ENCODE data around the gene PLOD2.

PLOD2 gene

DNA sequence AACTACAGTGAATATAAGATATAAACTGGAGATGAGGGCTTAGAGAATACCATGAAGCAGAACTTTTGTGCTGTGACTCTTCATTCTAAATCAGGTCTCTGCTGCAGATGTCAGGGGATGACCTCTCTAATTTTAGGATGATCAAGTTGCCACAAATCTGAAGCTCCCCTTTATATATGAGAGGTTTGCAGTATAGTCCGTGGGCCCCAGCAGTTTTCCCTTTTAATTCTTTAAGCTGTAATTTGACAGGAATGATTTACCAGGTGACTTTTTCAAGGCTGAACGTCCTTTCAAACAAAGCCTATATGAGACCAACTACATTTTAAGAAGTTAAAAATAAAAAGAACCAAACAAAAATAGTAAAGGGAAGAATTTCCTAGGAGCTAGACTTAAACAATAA is 4.9 kb upstream of the PLOD2 start:
- DNase-seq = no peak

DNA sequence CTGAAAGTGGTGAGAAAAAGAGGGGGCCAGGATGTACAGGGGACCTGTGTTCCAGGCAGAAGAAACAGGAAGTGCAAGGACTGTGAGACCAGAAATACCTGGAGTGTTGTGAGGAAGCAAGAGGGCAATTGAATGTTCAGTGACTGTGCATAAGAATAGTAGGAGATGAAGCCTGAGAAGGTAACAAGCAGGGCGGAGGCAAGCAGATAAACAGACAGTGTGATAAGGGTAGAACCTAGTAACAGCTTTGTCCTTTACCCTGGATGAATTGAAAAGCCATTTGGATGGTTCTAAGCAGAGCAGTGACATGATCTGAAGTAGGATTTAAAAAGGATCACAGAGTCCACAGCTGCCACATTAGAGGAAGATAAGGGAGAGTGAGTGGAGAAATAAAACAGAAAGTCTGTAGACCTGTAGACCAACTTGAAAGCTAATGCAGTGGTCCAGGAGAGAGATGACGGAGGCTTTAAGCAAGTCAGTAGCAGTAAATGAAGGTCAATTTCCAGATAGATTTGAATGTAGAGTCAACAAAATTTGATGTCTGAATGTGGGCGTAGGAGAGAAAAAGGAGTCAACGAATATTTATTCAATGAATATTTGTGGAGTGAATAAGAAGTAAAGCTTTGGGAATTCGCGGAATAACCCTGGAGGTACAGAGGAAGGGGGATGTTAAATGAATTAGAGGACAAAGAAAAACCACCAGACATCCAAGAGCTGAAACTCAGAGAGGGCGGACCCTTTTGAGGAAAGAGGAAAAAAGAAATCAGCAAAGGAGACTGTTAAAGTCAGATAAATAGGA is 4.2 kb upstream of the PLOD2 start:
- no peak for DNase-seq

DNA sequence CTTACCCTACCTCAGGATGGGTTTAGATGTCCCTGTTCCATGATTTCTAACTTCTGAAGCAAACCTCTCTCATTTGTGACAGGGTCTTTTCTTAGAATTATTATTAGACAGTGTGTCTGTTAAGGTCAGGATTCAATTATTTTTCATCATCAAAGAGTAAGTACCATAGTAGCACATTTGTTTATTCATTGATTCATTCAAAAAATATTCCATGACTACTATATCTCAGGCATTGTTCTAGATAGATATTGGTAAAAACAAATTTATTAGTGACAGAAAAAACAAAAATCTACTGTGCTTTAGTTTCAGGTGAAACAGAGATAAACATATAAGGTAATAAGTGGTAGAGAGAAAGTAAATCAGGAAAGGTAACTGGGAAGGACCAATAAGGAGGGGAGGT is 3.5 kb upstream of the PLOD2 start:
- no peak for DNase-seq

DNA sequence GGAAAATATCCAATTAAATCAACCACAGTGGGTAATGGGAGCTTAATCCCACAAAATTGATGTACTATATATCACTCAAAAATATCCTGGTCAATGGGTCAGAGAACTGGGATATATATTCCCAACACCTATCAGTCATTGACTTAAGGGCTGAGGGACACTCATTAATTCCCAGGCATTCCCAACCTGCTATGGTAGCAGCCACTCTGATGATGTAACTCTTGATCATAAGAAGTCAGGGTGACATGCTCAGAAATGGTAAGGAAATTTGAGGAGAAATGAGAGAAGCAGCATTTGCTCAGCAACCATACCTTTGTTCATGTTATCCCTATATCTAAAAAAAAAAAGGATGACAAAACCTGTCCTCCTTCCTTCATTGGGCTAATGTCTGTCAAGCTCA is 3.1 kb upstream of the PLOD2 start:
- no peak for DNase-seq

DNA sequence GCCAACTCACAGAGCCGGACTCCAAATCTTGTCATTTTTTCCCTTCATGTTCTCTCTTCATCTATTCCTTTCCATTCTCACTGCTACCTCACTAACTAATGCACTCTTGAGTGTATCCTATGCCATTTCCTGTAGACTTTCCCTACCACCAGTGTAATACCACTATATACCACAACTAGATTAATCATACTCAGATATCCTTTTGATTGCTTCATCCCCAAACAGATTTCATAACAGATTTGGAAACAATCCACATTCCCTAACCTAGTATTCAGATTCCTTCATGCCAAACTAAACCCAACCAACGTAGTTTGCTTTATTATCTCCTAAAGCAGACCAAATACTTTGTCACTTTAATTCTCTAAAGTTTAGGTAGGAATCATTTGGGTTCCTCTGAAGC is 2.6 kb upstream of the PLOD2 start:
- no peak for DNase-seq

GRCh38 chr3:146162561-146162960 is 1.6 kb upstream of the PLOD2 start:
- DNase-seq = no peak

DNA sequence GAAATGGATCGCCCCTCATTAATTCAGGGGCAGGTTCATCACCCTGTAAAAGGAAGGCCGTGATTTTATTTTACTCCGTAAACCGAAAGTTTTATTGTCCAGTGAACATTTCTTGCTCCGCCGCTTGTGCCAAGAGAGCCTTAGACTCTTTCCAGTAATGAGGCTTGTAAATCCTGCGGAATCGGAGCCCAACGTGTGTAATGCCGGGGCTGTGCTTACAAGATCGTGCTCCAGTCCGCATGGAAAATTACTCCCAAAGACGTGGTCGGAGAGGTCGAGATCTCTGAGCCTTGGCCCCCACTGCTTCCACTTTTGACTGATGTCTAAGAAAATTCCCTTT is 649 bp upstream of the PLOD2 start:
- DNase-seq = no peak

DNA sequence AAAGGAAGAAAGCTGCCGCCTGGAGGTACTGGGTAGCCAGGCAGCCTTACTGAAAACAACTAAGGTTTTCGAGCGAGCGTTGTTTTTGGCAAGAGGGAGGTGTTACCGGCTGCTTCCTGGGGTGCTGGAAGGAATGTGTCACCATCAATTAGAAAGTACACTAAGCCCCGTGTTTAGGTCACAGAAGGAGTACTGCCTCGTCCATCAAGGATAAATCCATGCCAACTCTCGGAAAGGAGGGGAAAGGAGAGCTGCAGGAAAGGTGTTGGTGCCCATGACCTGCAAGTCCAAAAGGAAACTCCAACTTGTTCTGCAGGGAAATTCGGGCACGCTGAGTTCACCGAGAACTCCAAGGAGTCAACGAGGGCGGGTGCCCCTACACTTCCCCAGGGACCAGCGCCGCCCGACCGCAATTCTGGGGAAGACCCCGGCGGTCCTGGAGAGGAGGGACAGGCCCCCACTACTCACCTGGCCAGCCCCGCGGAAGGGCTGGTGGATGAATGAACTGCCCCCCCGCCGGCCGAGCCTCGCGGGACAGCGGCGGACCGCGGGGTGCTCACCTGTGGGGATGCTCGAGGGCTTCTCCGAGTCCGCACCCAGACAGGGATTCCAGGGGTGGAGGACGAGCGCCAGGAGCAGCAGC is 542 bp downstream of the PLOD2 start:
- DNase-seq = no peak

DNA sequence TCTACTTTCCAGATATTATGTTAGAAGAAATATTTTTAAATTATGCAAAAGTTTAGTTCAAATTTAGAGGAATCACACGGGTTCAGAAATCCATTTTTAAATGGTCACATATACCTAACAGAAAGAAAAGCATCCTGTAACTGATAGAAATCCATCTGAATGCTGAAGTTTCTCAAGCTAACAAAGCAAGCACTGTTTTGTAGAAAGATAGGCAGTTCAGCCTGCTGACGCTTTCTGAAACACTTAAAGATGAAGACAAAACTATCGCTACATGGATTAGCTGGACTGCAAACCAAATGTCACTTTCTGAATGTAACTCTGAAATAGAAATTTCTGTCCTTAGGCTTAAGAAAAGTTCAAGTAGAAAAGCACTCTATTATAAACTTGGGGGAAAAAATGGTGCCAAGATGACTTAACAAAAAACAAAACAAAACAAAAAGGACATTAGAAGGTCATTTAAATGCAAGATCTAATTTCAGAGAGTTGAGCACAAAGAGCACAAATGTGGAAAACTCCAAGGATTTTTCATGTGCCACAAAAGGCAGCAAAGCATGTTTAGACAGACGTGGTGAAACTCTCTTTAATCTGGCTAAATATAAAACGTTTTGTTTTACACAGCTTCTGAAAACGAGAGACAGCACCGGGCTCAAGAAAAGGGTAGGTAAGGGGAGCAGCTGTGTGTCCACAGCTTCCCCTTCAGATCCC is 1.2 kb downstream of the PLOD2 start:
- DNase-seq = no peak

- no peak for DNase-seq
Observed at GRCh38 chr3:146159037-146159436, 1.9 kb downstream of the PLOD2 start.

DNA sequence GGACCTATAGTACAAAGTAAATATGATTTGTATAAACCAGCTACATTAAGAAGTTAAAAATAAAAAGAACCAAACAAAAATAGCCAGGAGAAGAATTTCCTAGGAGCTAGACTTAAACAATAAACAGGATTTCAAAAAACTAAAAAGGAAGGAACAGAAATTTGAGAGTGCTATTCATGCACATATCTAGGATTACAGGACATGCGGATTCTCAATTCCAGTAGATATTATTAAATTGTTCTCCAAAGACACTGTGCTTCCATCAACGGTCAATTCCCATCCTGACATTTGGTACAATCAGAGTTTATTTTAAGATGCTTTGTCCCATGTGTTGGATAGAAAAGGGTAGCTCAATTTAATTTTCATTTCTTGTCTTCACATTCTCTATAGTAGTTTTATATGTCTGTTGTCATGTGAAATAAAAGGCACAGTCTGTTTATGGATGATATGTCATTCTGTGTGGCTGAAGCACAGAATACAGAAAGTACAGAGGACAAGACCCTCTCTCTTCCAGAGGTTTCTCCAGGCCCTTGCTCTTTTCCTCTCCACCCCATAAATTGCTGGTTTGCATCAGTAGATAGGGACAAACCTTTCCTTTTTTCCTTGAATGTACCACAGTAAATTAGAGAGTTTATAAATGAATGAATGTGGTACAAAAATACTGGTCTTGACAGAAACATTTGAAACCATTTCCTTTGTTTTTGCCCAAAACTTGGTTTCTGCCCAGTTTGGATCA is 3.5 kb downstream of the PLOD2 start:
- DNase-seq = no peak

GRCh38 chr3:146156666-146157314 is 4.2 kb downstream of the PLOD2 start:
- no peak for DNase-seq

- DNase-seq = no peak
Observed at GRCh38 chr3:146156095-146156494, 4.9 kb downstream of the PLOD2 start.

GRCh38 chr3:146154995-146155394 is 6.0 kb downstream of the PLOD2 start:
- DNase-seq = no peak

GRCh38 chr3:146154316-146154715 is 6.7 kb downstream of the PLOD2 start:
- DNase-seq = no peak

DNA sequence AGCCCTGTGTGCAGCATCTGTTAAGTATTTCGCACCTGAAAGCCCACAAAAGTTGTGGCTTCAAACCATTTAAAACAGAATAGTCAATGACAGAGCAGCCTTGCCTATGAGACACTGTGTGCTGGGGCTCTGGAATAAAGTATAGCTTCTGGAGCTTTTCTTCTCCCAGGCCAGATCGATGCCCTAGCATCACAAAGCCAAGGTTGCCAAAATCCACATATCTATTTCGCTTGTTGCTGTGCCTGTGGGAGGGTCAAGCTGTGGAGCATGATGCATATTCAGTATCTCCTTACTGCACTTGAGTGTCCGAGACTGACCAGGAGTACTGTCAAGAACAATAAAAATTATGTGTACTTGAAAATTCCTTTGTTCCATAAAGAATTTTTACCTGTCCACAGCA is 7.6 kb downstream of the PLOD2 start:
- no peak for DNase-seq

DNA sequence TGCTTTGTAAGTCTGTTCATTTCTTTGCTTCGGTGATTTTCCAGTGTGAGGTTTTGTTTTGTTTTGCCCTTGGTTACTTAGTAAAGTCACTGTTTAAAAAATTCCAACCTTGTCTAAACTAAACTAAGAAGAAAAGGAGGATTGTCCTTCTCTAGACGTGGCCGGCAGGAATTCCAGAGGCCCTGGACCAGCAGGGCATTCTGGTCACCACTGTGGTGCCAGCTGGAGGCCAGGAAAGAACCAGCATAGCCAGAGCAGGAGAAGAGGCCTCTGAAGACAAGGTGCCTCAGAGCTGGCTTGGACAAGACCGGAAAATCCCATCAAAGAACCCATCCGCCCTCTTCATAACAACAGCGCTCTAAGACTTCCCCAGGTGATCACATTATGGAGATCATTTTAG is 8.2 kb downstream of the PLOD2 start:
- DNase-seq = no peak

- DNase-seq = no peak
Observed at GRCh38 chr3:146148468-146148931, 12.5 kb downstream of the PLOD2 start.

DNA sequence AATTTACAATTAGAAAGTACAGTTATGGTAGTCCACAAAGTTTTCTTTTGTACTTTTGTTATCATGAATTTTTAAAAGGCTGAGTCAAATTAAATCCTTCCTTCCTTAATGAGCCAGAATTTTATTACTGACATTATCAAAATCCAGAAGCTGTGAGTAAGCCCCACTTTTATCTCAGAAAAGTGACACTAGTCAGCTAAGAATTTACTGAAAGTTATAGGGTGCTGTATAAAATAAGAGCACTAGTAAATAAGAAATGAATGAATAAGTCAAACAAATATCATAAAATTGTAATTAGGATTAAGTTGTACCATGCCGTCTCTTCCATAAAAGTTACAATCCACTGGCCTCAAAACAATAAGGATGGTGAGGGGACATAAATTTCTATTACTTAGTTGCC is 15.3 kb downstream of the PLOD2 start:
- no peak for DNase-seq

- DNase-seq = no peak
Observed at GRCh38 chr3:146142757-146143156, 18.2 kb downstream of the PLOD2 start.

DNA sequence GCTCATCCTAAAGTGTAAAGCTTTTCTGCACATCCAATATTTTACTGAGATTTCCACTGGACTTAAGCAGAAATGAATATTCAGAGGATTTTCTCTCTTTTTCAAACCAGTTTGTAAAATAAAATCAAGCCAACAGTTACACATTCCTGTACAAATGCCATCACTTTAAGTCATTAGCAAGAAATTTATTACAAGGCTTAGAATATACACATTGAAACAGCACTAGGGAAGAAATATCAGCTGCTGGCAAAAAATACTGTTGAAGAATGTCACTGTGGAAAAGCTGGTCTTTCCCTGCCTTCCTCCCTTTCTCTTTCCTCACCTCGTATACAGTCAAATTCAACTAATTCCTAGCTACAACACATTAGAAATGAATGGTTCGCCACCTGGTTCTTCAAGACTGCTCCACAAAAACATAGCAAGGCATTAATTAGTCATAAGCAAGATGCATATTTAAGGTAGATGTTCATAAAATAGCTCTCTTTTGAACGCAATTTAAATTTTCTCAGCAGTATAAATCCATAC is 21.3 kb downstream of the PLOD2 start:
- no peak for DNase-seq

- no peak for DNase-seq
Observed at GRCh38 chr3:146138902-146139301, 22.1 kb downstream of the PLOD2 start.

- no peak for DNase-seq
Observed at GRCh38 chr3:146136647-146137046, 24.3 kb downstream of the PLOD2 start.

Measured in stimulated activated CD4-positive, alpha-beta T cell treated with anti-CD3 and anti-CD28 coated beads, Interleukin-4, amount 100 ng/mL, for 4 hours (primary cell).